GM12878 (cell line): ENCODE data around the gene SYCE3.

Experiments
- POLR2A ChIP-seq: IDR thresholded peaks from 2 replicates; pipeline ENCODE4 v1.6.1; 2011; ENCODE audit warnings: low read depth, mild to moderate bottlenecking, low read length
- SMC3 ChIP-seq: IDR thresholded peaks from 2 replicates; pipeline ENCODE4 v1.6.1; 2011; ENCODE audit warnings: low read length, improper control_type of control experiment, borderline replicate concordance
- ZNF274 ChIP-seq: IDR thresholded peaks from one replicate; pipeline ENCODE4 v1.8.0; 2011; ENCODE audit not compliant: insufficient read length, insufficient read depth
- TF ChIP-seq, protein P1 (sequence below), 3 experiments: IDR thresholded peaks in 2 of 3; conservative IDR thresholded peaks in 1 of 3; 2 replicates each; pipeline ENCODE4 v1.5.1; 2011; ENCODE audit warnings: low read depth in 3 of 3, low read length in 3 of 3, mild to moderate bottlenecking in 3 of 3, control low read depth in 2 of 3, moderate library complexity in 2 of 3, inconsistent platforms in 1 of 3, mixed read lengths in 1 of 3; ENCODE audit not compliant: control insufficient read depth in 2 of 3, insufficient read depth in 1 of 3; ENCODE audit errors: extremely low read depth in 1 of 3

GRCh38 chr22:50504369-50505211, 58.1 kb downstream of the SYCE3 start:
- TF ChIP-seq, protein P1, sequence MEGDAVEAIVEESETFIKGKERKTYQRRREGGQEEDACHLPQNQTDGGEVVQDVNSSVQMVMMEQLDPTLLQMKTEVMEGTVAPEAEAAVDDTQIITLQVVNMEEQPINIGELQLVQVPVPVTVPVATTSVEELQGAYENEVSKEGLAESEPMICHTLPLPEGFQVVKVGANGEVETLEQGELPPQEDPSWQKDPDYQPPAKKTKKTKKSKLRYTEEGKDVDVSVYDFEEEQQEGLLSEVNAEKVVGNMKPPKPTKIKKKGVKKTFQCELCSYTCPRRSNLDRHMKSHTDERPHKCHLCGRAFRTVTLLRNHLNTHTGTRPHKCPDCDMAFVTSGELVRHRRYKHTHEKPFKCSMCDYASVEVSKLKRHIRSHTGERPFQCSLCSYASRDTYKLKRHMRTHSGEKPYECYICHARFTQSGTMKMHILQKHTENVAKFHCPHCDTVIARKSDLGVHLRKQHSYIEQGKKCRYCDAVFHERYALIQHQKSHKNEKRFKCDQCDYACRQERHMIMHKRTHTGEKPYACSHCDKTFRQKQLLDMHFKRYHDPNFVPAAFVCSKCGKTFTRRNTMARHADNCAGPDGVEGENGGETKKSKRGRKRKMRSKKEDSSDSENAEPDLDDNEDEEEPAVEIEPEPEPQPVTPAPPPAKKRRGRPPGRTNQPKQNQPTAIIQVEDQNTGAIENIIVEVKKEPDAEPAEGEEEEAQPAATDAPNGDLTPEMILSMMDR (IDR thresholded peaks at IDR 0.05 in 2 of 3, conservative IDR thresholded peaks at IDR 0.05 in 1 of 3; ENCODE audit: control insufficient read depth in 2 of 3, extremely low read depth in 1 of 3, insufficient read depth in 1 of 3, low read depth in 3 of 3, low read length in 3 of 3), result no peak
- no peak for TF ChIP-seq POLR2A
- no peak for TF ChIP-seq SMC3
- TF ChIP-seq ZNF274, result no peak
